GM23338 (cell line): ENCODE measurements around the gene PPM1H. TPM values are rescaled to one million over a fixed set of nuclear protein-coding genes. Genes with fewer than 3 reads are reported as not detected.
"Not testable (repeated sequence)": the region's sequence is repeated elsewhere in the genome, so short reads cannot be mapped to it uniquely, and the experiment has no call there.

Experiments
- ATAC-seq: fragments of 200-7000 bp; cut with Tn5 transposase; 3 replicates; pipeline ENCODE4 v1.9.1; 2020
- DNase-seq: peaks from one replicate; pipeline ENCODE4 v3.0.0-alpha.2; 2015; ENCODE audit warnings: low spot score
- H2AFZ ChIP-seq: fragments of 200-600 bp; sonication (generic); 2 replicates; pipeline ENCODE4 v1.8.0; 2016; ENCODE audit warnings: antibody characterized with exemption, mild to moderate bottlenecking, moderate library complexity
- H3F3A ChIP-seq: fragments of 200-600 bp; sonication (generic); replicated peaks from 2 replicates; pipeline ENCODE4 v1.8.0; 2017; ENCODE audit warnings: antibody characterized with exemption, mixed run types, low read depth
- H3K27ac ChIP-seq: fragments of 200-600 bp; sonication (generic); 2 replicates; pipeline ENCODE4 v1.6.1; 2016; ENCODE audit warnings: low read depth
- H3K27me3 ChIP-seq: fragments of 200-600 bp; sonication (generic); 2 replicates; pipeline ENCODE4 v1.8.0; 2016; ENCODE audit warnings: mild to moderate bottlenecking, mixed run types, moderate library complexity; ENCODE audit not compliant: insufficient read depth
- H3K36me3 ChIP-seq: fragments of 200-600 bp; sonication (generic); 2 replicates; pipeline ENCODE4 v1.8.0; 2016; ENCODE audit warnings: mild to moderate bottlenecking; ENCODE audit not compliant: insufficient read depth
- H3K4me1 ChIP-seq: fragments of 200-600 bp; sonication (generic); 2 replicates; pipeline ENCODE4 v1.8.0; 2016; ENCODE audit warnings: mild to moderate bottlenecking, moderate library complexity; ENCODE audit not compliant: insufficient read depth
- H3K4me2 ChIP-seq: fragments of 200-600 bp; sonication (generic); 2 replicates; pipeline ENCODE4 v1.7.1; 2017; ENCODE audit warnings: mixed run types
- H3K4me3 ChIP-seq: fragments of 200-600 bp; sonication (generic); 2 replicates; pipeline ENCODE4 v1.6.1; 2016; ENCODE audit warnings: mixed run types
- H3K79me2 ChIP-seq: fragments of 200-600 bp; sonication (generic); replicated peaks from 2 replicates; pipeline ENCODE4 v1.8.0; 2017; ENCODE audit warnings: mild to moderate bottlenecking; ENCODE audit not compliant: insufficient read depth
- H3K9me2 ChIP-seq: fragments of 200-600 bp; sonication (generic); 2 replicates; pipeline ENCODE4 v1.8.0; 2017; ENCODE audit not compliant: insufficient read depth
- H4K20me1 ChIP-seq: fragments of 200-600 bp; sonication (generic); replicated peaks from 2 replicates; pipeline ENCODE4 v1.8.0; 2017; ENCODE audit warnings: mild to moderate bottlenecking; ENCODE audit not compliant: insufficient read depth
- H3K27ac Mint-ChIP-seq: 2 replicates; pipeline ENCODE4 v1.8.0; 2020; ENCODE audit warnings: inconsistent platforms, mild to moderate bottlenecking, moderate library complexity, mixed read lengths
- H3K27me3 Mint-ChIP-seq: 3 replicates; pipeline ENCODE4 v1.8.0; 2022; ENCODE audit warnings: low read depth, mild to moderate bottlenecking, moderate library complexity, mixed read lengths, inconsistent platforms; ENCODE audit not compliant: insufficient read depth, poor library complexity
- H3K36me3 Mint-ChIP-seq: 3 replicates; pipeline ENCODE4 v1.8.0; 2021; ENCODE audit warnings: low read depth, mild to moderate bottlenecking, inconsistent platforms, moderate library complexity, mixed read lengths
- H3K4me1 Mint-ChIP-seq: 3 replicates; pipeline ENCODE4 v1.8.0; 2020; ENCODE audit warnings: mild to moderate bottlenecking, inconsistent platforms, mixed read lengths
- H3K4me3 Mint-ChIP-seq: 3 replicates; pipeline ENCODE4 v1.8.0; 2021; ENCODE audit warnings: moderate library complexity, mild to moderate bottlenecking, inconsistent platforms, mixed read lengths
- H3K9me3 Mint-ChIP-seq: 3 replicates; pipeline ENCODE4 v1.8.0; 2020; ENCODE audit warnings: moderate library complexity, mild to moderate bottlenecking, inconsistent platforms, mixed read lengths
- EZH2phosphoT487 ChIP-seq: fragments of 200-600 bp; sonication (generic); IDR thresholded peaks from one replicate; pipeline ENCODE4 v1.8.1; 2018; ENCODE audit warnings: antibody characterized with exemption; ENCODE audit not compliant: unreplicated experiment
- ZNF114 ChIP-seq: fragments of 250-450 bp; sonication (Bioruptor Pico); IDR thresholded peaks from 2 replicates; pipeline ENCODE4 v1.5.0; 2020; ENCODE audit warnings: mild to moderate bottlenecking, moderate library complexity
- polyA plus RNA-seq: library from polyadenylated mRNA; unstranded; fragments of >200 nt; fragmentation: Nextera tagmentation; extraction: Ambion mirVana; gene quantifications from 2 replicates; pipeline ENCODE4 v1.2.1, GENCODE V29; 2016
- total RNA-seq: library from RNA; depleted of rRNA; stranded (reverse); fragments of >200 nt; shearing (Covaris generic); gene quantifications from 2 replicates; pipeline ENCODE4 v1.2.3, GENCODE V29; 2014
- TF ChIP-seq, protein P1 (sequence below): IDR thresholded peaks from one replicate; pipeline ENCODE4 v1.6.1; 2018; ENCODE audit warnings: antibody characterized with exemption; ENCODE audit not compliant: unreplicated experiment
- TF ChIP-seq, protein P2 (sequence below): fragments of 250-450 bp; sonication (Bioruptor Pico); IDR thresholded peaks from 2 replicates; pipeline ENCODE4 v1.5.0; 2020; ENCODE audit warnings: mild to moderate bottlenecking, moderate library complexity

Gene PPM1H
- total and polyA plus RNA-seq, 2 experiments from 2014 or later: 11.4 to 41.2 TPM

DNA sequence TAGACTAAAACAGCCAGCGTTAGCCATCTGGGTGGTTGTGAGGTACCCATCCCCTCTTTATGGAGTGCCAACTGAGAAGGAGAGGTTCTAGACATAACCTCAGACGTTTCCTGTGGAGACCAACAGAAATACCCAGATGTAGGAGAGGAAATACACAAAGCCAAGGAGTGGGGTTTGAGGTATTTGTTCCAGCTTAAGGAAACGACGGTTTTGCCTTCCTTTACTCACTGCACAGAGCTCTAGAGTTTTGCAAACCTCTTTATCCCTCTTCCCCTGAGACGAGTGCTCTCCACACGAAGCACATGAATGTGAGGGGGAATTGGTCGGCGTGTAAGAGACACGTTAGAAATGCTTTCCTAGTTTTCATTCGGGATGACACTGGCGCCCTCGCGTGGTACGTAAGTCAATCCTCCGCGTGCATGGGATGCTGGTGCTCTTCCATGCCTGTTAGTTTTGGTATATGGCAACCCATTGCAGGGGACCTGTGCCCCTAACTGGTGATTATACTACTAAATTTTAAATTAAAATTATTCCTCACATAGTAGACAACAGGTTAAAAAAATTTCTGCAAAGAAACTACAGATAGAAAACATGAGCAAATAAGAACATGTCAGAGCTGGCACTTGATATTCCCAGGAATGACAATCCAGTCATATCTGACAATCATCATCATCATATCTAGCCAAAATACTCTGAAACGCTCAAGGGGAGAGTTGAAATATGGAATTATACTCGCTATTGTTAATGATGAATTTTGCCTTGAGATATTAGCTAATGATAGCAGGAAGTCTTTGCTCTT is 121.7 kb downstream of the PPM1H start (continued):
- TF ChIP-seq, protein P1, sequence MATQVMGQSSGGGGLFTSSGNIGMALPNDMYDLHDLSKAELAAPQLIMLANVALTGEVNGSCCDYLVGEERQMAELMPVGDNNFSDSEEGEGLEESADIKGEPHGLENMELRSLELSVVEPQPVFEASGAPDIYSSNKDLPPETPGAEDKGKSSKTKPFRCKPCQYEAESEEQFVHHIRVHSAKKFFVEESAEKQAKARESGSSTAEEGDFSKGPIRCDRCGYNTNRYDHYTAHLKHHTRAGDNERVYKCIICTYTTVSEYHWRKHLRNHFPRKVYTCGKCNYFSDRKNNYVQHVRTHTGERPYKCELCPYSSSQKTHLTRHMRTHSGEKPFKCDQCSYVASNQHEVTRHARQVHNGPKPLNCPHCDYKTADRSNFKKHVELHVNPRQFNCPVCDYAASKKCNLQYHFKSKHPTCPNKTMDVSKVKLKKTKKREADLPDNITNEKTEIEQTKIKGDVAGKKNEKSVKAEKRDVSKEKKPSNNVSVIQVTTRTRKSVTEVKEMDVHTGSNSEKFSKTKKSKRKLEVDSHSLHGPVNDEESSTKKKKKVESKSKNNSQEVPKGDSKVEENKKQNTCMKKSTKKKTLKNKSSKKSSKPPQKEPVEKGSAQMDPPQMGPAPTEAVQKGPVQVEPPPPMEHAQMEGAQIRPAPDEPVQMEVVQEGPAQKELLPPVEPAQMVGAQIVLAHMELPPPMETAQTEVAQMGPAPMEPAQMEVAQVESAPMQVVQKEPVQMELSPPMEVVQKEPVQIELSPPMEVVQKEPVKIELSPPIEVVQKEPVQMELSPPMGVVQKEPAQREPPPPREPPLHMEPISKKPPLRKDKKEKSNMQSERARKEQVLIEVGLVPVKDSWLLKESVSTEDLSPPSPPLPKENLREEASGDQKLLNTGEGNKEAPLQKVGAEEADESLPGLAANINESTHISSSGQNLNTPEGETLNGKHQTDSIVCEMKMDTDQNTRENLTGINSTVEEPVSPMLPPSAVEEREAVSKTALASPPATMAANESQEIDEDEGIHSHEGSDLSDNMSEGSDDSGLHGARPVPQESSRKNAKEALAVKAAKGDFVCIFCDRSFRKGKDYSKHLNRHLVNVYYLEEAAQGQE: no peak
- TF ChIP-seq, protein P2, sequence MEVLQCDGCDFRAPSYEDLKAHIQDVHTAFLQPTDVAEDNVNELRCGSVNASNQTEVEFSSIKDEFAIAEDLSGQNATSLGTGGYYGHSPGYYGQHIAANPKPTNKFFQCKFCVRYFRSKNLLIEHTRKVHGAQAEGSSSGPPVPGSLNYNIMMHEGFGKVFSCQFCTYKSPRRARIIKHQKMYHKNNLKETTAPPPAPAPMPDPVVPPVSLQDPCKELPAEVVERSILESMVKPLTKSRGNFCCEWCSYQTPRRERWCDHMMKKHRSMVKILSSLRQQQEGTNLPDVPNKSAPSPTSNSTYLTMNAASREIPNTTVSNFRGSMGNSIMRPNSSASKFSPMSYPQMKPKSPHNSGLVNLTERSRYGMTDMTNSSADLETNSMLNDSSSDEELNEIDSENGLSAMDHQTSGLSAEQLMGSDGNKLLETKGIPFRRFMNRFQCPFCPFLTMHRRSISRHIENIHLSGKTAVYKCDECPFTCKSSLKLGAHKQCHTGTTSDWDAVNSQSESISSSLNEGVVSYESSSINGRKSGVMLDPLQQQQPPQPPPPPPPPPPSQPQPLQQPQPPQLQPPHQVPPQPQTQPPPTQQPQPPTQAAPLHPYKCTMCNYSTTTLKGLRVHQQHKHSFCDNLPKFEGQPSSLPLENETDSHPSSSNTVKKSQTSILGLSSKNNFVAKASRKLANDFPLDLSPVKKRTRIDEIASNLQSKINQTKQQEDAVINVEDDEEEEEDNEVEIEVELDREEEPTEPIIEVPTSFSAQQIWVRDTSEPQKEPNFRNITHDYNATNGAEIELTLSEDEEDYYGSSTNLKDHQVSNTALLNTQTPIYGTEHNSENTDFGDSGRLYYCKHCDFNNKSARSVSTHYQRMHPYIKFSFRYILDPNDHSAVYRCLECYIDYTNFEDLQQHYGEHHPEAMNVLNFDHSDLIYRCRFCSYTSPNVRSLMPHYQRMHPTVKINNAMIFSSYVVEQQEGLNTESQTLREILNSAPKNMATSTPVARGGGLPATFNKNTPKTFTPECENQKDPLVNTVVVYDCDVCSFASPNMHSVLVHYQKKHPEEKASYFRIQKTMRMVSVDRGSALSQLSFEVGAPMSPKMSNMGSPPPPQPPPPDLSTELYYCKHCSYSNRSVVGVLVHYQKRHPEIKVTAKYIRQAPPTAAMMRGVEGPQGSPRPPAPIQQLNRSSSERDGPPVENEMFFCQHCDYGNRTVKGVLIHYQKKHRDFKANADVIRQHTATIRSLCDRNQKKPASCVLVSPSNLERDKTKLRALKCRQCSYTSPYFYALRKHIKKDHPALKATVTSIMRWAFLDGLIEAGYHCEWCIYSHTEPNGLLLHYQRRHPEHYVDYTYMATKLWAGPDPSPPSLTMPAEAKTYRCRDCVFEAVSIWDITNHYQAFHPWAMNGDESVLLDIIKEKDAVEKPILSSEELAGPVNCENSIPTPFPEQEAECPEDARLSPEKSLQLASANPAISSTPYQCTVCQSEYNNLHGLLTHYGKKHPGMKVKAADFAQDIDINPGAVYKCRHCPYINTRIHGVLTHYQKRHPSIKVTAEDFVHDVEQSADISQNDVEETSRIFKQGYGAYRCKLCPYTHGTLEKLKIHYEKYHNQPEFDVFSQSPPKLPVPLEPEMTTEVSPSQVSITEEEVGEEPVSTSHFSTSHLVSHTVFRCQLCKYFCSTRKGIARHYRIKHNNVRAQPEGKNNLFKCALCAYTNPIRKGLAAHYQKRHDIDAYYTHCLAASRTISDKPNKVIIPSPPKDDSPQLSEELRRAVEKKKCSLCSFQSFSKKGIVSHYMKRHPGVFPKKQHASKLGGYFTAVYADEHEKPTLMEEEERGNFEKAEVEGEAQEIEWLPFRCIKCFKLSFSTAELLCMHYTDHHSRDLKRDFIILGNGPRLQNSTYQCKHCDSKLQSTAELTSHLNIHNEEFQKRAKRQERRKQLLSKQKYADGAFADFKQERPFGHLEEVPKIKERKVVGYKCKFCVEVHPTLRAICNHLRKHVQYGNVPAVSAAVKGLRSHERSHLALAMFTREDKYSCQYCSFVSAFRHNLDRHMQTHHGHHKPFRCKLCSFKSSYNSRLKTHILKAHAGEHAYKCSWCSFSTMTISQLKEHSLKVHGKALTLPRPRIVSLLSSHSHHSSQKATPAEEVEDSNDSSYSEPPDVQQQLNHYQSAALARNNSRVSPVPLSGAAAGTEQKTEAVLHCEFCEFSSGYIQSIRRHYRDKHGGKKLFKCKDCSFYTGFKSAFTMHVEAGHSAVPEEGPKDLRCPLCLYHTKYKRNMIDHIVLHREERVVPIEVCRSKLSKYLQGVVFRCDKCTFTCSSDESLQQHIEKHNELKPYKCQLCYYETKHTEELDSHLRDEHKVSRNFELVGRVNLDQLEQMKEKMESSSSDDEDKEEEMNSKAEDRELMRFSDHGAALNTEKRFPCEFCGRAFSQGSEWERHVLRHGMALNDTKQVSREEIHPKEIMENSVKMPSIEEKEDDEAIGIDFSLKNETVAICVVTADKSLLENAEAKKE: no peak
- TF ChIP-seq EZH2phosphoT487: no peak
- no peak for TF ChIP-seq ZNF114

DNA sequence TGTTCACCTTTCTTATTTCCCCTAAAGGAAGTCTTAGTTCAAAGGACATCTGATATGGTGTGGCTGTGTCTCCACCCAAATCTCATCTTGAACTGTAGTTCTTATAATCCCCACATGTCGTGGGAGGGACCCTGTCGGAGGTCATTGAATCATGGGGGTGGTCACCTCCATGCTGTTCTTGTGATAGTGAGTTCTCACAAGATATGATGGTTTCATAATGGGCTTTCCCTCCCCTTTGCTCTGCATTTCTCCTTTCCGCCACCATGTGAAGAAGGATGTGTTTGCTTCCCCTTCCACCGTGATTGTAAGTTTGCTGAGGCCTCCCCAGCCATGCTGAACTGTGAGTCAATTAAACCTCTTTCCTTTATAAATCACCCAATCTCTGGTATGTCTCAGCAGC is 123.5 kb downstream of the PPM1H start:
- not testable (repeated sequence) for H3K9me3 Mint-ChIP-seq

More for the DNA sequence above, 123.5 kb downstream of the PPM1H start:
- not testable (repeated sequence) for H3K79me2 ChIP-seq, H4K20me1 ChIP-seq, H3K27ac ChIP-seq, ATAC-seq, H3K27ac Mint-ChIP-seq, H2AFZ ChIP-seq, H3K4me1 ChIP-seq, H3K4me2 ChIP-seq, H3K9me2 ChIP-seq, H3K36me3 Mint-ChIP-seq, H3F3A ChIP-seq, DNase-seq, H3K36me3 ChIP-seq, H3K4me1 Mint-ChIP-seq, H3K4me3 ChIP-seq, H3K27me3 Mint-ChIP-seq, H3K4me3 Mint-ChIP-seq, H3K27me3 ChIP-seq
